ENCODE data around the gene MUC6.

The MUC6 gene, protein sequence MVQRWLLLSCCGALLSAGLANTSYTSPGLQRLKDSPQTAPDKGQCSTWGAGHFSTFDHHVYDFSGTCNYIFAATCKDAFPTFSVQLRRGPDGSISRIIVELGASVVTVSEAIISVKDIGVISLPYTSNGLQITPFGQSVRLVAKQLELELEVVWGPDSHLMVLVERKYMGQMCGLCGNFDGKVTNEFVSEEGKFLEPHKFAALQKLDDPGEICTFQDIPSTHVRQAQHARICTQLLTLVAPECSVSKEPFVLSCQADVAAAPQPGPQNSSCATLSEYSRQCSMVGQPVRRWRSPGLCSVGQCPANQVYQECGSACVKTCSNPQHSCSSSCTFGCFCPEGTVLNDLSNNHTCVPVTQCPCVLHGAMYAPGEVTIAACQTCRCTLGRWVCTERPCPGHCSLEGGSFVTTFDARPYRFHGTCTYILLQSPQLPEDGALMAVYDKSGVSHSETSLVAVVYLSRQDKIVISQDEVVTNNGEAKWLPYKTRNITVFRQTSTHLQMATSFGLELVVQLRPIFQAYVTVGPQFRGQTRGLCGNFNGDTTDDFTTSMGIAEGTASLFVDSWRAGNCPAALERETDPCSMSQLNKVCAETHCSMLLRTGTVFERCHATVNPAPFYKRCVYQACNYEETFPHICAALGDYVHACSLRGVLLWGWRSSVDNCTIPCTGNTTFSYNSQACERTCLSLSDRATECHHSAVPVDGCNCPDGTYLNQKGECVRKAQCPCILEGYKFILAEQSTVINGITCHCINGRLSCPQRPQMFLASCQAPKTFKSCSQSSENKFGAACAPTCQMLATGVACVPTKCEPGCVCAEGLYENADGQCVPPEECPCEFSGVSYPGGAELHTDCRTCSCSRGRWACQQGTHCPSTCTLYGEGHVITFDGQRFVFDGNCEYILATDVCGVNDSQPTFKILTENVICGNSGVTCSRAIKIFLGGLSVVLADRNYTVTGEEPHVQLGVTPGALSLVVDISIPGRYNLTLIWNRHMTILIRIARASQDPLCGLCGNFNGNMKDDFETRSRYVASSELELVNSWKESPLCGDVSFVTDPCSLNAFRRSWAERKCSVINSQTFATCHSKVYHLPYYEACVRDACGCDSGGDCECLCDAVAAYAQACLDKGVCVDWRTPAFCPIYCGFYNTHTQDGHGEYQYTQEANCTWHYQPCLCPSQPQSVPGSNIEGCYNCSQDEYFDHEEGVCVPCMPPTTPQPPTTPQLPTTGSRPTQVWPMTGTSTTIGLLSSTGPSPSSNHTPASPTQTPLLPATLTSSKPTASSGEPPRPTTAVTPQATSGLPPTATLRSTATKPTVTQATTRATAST (N-terminal part only)

DNA sequence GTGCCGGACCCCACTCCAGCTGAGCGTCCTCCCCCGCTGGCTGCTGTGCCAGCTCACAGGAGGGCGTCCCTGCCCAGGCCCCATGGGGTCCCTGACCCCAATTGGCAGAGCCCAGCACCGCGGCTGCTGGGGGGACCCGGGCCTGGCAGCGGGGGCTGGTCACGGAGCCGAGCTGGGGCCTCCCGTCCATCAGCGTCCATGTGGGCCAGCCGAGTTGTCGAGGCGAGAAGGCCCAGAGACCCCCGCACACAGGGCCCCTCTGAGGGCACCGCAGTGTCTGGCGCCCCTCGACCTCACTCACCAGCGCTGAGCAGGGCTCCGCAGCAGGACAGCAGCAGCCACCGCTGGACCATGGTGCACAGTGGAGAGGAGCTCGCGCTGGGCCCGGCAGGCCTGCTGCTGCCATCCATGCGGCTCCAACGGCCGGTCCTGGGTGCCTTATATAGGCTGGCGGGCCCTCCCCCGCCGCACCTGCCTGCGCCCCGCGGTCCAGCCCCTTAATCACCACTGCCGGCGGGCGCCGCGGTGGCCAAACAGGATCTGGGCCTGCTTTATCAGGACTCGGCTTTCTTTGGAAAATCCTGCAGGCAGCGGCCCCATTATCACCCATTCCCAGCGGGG lies at the start of gene MUC6:
TSS of gene MUC6 (minus strand) at position 416 of the 621 bp plus-strand sequence. CDS start at position 353, 63 bp downstream.
- DNase-seq, result no peak

DNA sequence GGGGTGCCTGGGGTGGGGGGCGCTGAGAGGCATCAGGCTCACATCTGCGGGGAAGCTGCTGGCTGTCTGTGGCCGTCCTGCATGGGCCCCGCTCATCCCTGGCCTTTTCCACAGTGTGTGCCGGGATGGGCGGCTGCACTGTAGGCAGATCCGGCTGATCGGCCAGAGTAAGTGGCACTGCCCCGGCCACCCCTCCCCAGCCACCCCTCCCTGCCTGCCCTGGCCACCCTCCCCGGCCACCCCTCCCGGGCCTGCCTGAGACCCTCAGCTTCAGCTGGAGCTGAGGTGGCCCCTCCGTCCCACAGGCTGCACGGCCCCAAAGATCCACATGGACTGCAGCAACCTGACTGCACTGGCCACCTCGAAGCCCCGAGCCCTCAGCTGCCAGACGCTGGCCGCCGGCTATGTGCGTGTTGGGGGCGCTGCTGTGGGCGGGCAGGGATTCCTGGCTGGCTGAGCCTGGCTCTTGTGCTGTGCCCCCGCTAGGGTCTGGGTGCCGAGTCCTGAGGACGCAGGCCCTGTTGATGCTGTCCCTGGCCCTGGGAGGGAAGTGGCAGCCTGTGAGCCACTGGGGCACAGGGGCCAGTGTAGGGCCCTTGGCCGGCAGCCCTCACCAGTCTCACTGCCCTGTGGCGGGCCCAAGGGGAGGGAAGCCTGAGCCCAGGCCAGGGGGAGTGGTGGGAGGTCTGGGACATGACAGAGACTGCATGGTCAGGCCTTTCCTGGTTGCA lies 49.1 kb upstream of the MUC6 start:
- no peak for DNase-seq

DNA sequence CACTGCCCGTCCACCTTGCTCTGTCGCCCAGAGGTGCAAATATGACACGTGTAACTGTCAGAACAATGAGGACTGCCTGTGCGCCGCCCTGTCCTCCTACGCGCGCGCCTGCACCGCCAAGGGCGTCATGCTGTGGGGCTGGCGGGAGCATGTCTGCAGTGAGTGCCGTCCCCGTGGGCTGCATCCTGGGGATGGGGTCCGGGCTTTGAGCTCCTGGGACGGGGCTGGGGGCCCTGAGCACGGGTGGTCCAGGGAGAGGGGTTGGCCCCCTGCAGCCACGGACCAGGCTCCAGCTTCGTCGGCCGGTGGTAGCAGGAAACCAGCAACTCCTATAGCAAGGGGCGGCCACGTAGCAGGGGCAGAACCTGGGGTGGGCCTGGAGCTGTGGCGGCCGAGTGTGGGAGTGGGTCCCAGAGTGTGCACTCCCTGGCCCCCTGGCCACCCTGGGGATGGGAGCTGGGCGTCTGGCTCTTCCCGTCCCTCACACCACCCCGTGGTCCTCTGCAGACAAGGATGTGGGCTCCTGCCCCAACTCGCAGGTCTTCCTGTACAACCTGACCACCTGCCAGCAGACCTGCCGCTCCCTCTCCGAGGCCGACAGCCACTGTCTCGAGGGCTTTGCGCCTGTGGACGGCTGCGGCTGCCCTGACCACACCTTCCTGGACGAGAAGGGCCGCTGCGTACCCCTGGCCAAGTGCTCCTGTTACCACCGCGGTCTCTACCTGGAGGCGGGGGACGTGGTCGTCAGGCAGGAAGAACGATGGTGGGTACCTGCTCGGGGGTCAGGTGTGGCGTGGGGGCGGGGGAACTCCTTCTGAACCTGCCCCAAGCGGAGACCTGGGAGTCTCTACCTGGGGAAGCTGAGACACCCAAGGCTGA lies 48.3 kb upstream of the MUC6 start:
- no peak for DNase-seq

GRCh38 chr11:1083621-1084551 lies 47.4 kb upstream of the MUC6 start:
- DNase-seq, result no peak

DNA sequence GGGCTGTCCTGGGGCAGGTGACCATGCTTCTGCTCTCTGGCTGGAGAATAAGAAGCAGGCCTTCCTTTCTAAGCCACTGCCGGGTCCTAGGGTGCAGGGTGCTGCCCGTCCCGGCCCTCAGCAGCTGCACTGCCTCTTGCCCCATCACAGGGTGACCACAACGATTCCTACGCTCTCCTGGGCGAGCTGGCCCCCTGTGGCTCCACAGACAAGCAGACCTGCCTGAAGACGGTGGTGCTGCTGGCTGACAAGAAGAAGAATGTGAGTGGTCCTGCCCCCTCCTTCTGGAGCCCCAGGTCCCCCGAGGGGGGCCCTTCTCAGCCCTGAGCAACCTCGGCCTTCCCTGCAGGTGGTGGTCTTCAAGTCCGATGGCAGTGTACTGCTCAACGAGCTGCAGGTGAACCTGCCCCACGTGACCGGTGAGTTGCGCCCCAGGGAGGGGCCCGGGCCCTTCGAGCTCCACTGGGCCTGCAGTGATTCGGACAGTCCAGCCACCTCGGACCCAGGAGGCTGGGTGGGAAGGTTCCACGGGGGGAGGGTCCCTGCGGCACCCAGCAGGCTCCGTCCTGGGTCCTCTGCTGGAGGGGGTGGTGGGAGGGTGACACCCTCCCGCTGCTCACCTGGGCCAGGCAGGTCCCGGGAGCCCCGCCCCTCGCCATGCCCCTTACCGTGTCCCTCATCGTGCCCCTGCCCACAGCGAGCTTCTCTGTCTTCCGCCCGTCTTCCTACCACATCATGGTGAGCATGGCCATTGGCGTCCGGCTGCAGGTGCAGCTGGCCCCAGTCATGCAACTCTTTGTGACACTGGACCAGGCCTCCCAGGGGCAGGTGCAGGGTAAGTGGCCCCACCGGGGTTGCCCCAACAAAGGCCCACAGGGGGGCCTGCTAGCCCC lies 46.5 kb upstream of the MUC6 start:
- no peak for DNase-seq

- DNase-seq, result no peak
Measured at GRCh38 chr11:1082346-1082727, 45.8 kb upstream of the MUC6 start.

DNA sequence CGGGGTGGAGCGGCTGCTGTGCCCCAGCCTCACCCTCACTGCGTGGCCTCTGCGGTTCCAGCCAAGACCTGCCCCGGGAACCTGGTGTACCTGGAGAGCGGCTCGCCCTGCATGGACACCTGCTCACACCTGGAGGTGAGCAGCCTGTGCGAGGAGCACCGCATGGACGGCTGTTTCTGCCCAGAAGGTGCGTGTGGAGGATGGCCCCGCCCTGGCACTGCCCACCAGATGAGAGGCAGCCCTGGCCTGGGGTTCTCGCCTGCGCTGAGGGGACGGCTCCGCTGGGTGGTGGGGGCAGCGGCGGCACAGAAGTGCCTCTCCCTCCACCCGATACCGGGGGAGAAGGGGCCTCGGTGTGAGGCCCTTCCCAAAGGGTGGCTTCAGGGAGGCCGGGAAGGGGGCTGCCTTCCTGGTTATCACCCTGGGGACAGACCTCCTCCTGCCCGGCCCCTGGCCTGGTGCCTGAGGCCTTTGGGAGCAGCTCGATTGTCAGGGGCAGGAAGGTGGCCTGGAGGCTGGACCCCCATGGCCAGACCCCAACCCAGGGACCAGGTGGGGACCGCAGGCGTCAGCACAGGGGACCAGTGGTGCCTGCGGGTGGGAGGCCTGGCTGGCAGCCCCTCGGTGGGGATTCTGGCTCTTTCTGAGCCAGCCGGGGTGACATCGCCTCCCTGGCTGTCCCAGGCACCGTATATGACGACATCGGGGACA lies 45.2 kb upstream of the MUC6 start:
- no peak for DNase-seq

GRCh38 chr11:1078191-1078601 lies 41.7 kb upstream of the MUC6 start:
- DNase-seq, result no peak

DNA sequence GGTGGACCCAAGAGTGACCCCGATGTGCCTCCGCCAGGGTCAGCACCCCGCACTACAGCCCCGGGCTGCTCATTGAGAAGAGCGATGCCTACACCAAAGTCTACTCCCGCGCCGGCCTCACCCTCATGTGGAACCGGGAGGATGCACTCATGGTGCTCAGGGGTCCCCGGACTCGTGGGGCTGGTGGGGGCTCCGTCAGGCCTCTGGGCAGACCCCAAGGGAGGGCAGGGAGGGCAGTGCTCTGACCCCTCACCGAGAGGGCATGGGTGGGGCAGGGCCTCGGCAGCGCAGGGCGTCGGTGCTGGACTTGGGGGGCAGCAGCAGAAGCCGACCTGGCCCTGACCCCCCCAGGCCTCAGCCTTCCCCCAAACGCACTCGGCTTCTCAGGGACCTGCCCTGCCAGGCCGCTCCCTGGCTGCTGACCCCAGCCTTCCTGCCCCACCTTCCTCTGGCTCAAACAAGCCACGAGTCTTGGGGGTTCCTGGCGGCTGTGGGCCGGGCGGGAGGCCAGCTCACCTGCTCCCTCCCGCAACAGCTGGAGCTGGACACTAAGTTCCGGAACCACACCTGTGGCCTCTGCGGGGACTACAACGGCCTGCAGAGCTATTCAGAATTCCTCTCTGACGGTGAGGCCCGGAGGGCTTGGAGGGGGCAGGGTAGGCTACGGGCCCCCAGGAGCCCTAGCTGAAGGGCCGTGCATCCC lies 41.0 kb upstream of the MUC6 start:
- DNase-seq, result no peak

GRCh38 chr11:1077033-1077416 lies 40.5 kb upstream of the MUC6 start:
- DNase-seq, result no peak

GRCh38 chr11:1076061-1076665 lies 39.6 kb upstream of the MUC6 start:
- DNase-seq, result no peak

DNA sequence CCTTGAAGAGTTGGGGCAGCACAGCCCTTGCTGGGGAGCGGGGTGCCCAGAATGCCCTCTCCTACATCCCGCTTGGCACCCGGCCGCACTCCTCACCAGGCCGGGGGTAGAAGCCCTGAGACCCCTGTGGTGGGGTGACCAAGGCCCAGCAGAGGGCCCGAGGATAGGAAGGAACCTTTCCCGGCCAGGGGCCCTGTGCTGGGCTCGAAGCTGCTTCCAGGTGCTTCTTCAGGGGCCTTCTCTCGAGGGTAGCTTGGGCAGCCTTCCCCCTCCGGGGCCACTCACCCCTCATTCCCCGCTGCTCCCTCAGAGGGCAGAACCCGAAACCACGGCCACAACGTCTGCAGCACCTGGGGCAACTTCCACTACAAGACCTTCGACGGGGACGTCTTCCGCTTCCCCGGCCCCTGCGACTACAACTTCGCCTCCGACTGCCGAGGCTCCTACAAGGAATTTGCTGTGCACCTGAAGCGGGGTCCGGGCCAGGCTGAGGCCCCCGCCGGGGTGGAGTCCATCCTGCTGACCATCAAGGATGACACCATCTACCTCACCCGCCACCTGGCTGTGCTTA lies 38.9 kb upstream of the MUC6 start:
- DNase-seq, result no peak

DNA sequence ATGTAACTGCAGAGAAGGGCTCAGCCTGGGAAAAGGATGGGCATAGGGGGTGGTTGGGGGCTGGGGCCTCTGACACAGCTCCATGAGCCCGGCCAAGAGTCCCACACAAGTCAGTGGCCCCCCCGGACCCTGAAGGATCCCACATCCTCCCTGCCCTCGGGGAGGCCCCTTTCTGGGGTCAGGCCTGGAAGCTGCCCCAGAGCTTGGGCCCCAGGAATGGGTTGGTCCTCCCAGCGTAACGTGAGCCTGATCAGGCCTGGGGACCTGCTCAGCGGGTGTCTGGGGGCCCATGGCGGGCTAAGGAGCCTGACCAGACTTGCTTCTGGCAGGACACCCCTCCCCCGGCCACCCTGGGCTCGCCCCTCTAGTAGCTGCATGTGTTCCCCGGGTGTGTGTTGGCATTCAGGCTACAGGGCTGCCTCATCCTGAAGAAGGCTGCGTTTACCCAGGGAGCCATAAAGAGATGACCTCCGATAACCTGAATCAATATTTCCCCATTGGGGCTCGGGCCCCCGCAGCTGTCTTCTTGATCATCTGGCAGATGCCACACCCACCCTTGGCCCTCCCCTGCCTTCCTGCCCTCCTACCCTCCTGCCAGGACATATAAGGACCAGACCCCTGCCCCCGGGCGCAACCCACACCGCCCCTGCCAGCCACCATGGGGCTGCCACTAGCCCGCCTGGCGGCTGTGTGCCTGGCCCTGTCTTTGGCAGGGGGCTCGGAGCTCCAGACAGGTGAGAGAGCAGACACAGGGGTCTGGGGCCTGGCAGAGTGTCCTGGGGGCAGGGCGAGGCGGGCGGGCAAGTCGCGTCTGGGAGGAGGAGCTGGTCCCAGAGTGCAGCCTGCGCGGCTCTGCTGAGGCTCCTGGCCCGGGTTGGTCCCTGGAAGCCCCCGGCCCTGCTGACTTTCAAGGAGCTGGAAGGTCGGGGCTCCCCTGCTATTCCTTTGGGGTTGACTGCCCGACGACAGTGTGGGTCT lies 38.0 kb upstream of the MUC6 start, which contains the start of gene MUC2:
TSS of gene MUC2 (plus strand) at position 631 of the 978 bp plus-strand sequence.
- DNase-seq, result no peak

DNA sequence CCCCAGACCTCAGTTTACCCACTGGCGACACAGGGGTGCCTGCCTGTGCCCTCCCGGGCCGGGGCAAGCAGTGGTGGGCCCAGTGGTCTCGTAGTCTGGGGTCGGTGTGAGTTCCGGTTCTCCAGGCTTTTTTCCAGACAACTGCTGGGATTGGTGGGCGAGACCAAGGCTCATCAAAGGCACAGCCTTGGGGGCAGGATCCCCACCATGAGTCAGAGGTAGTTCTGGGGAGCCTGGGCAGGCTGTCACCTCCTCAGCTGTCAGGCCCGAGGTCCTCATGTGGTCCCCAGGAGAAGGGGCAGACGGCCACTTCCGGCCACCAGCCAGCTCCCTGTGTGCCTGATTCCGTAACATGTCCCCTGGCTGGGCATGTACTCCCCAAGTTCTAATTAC lies 37.3 kb upstream of the MUC6 start:
- no peak for DNase-seq

DNA sequence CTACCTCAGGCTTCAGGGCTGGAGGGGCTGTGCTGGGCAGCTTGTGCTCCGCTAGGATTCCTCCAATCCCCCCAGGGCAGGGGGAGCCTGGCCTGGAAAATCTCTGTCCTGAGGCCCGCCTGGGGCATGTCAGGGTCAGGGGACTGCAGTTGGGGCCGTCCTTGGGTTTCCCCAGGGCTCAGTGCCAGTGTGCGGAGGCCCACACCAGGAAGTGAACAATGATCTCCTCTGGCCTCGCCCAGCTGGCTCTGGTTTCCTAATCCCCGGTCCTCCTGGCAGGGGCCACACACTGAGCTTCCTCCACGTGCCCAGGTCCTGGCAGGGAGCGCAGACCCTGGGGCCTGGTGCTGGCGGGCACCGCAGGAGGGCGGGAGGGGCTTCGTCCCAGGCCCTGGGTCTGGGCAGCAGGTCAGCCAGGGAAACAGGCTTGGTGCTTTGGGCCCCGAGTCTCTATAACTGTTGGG lies 36.8 kb upstream of the MUC6 start:
- DNase-seq, result no peak
